HL-60 (cell line): ENCODE measurements around the gene ARMH4.

Experiments
- DNase-seq, 2 experiments: peaks; one replicate each; pipeline ENCODE4 v3.0.0-alpha.2; 2010 to 2020; ENCODE audit warnings: low read depth in 1 of 2, low spot score in 1 of 2
- H3K27ac ChIP-seq: fragments of 250-450 bp; sonication (Bioruptor Pico); replicated peaks from 2 replicates; pipeline ENCODE4 v1.5.1; 2020; ENCODE audit warnings: mild to moderate bottlenecking, moderate library complexity
- H3K27me3 ChIP-seq: fragments of 250-450 bp; sonication (Bioruptor Pico); 2 replicates; pipeline ENCODE4 v1.5.1; 2021; ENCODE audit warnings: mild to moderate bottlenecking, moderate library complexity; ENCODE audit not compliant: insufficient read depth, poor library complexity, severe bottlenecking
- H3K4me3 ChIP-seq: replicated peaks from 2 replicates; pipeline ENCODE4 v1.5.1; 2011; ENCODE audit warnings: mild to moderate bottlenecking, control low read depth, low read length; ENCODE audit not compliant: insufficient read depth
- CTCF ChIP-seq: IDR thresholded peaks from one replicate; pipeline ENCODE4 v1.5.1; 2011; ENCODE audit warnings: low read length, control low read depth, inconsistent platforms; ENCODE audit not compliant: insufficient read depth
- GABPA ChIP-seq: IDR thresholded peaks from 2 replicates; pipeline ENCODE4 v1.6.1; 2012; ENCODE audit warnings: low read depth
- POLR2AphosphoS5 ChIP-seq: IDR thresholded peaks from 2 replicates; pipeline ENCODE4 v1.6.1; 2012; ENCODE audit warnings: low read depth
- REST ChIP-seq: IDR thresholded peaks from 2 replicates; pipeline ENCODE4 v1.6.1; 2012; ENCODE audit warnings: low read depth; ENCODE audit not compliant: insufficient replicate concordance
- SPI1 ChIP-seq: IDR thresholded peaks from 2 replicates; pipeline ENCODE4 v1.6.1; 2012; ENCODE audit warnings: low read depth, mild to moderate bottlenecking, borderline replicate concordance

Gene ARMH4

GRCh38 chr14:58150243-58150805 lies 1.7 kb downstream of the ARMH4 start:
- H3K27ac ChIP-seq, result no peak overlapping the region
- no peak for TF ChIP-seq POLR2AphosphoS5
- no peak for TF ChIP-seq CTCF
- no peak for TF ChIP-seq SPI1
- no peak for TF ChIP-seq REST
- TF ChIP-seq GABPA, result no peak
- H3K27me3 ChIP-seq, result peaks cover 26% of the 10 kb centered on the region
- no peak overlapping the region for H3K4me3 ChIP-seq
- no peak for DNase-seq

GRCh38 chr14:58149196-58149595 lies 2.8 kb downstream of the ARMH4 start:
- H3K4me3 ChIP-seq, result no peak overlapping the region
- TF ChIP-seq CTCF, result no peak
- no peak for DNase-seq
- peaks cover 26% of the 10 kb centered on the region for H3K27me3 ChIP-seq
- no peak overlapping the region for H3K27ac ChIP-seq

GRCh38 chr14:58146399-58146798 lies 5.6 kb downstream of the ARMH4 start:
- Histone ChIP-seq H3K27ac (no peak overlapping the region), H3K27me3 (peaks cover 21% of the 10 kb centered on the region), H3K4me3 (no peak overlapping the region)
- no peak for DNase-seq
- TF ChIP-seq REST (no peak), GABPA (no peak), SPI1 (no peak), CTCF (no peak), POLR2AphosphoS5 (no peak)

GRCh38 chr14:58145936-58146335 lies 6.1 kb downstream of the ARMH4 start:
- TF ChIP-seq POLR2AphosphoS5 (no peak), SPI1 (no peak)
- no peak for DNase-seq
- Histone ChIP-seq H3K4me3 (no peak overlapping the region), H3K27me3 (peaks cover 16% of the 10 kb centered on the region), H3K27ac (no peak overlapping the region)
